Sigmoid colon (tissue), 4 donors: Measurements from ENCODE around the gene NFIB.
A peak's percentile ranks its signal among the peaks of the same experiment; 100 is the strongest.

ENCODE experiments used
- CTCF ChIP-seq, 4 experiments: fragments of 450-650 bp in 3 of 4; fragments of 200-600 bp in 1 of 4; IDR thresholded peaks; one replicate each; pipeline ENCODE4 v1.5.1; 2016 to 2019; ENCODE audit warnings: antibody characterized with exemption in 4 of 4, mild to moderate bottlenecking in 3 of 4, moderate library complexity in 2 of 4
- EP300 ChIP-seq, 4 donors: sonication (generic); formaldehyde crosslinking; IDR thresholded peaks; one replicate each; pipeline ENCODE4 v1.6.1; 2017; ENCODE audit warnings: antibody characterized with exemption in 4 of 4
- POLR2A ChIP-seq, 2 donors: fragments of 450-650 bp; IDR thresholded peaks; one replicate each; pipeline ENCODE4 v1.6.1; 2016; ENCODE audit warnings: antibody characterized with exemption in 2 of 2, mild to moderate bottlenecking in 2 of 2, moderate library complexity in 2 of 2
- POLR2AphosphoS5 ChIP-seq, 4 donors: sonication (generic); formaldehyde crosslinking; IDR thresholded peaks; one replicate each; pipeline ENCODE4 v1.6.1; 2017; ENCODE audit warnings: antibody characterized with exemption in 4 of 4

DNA sequence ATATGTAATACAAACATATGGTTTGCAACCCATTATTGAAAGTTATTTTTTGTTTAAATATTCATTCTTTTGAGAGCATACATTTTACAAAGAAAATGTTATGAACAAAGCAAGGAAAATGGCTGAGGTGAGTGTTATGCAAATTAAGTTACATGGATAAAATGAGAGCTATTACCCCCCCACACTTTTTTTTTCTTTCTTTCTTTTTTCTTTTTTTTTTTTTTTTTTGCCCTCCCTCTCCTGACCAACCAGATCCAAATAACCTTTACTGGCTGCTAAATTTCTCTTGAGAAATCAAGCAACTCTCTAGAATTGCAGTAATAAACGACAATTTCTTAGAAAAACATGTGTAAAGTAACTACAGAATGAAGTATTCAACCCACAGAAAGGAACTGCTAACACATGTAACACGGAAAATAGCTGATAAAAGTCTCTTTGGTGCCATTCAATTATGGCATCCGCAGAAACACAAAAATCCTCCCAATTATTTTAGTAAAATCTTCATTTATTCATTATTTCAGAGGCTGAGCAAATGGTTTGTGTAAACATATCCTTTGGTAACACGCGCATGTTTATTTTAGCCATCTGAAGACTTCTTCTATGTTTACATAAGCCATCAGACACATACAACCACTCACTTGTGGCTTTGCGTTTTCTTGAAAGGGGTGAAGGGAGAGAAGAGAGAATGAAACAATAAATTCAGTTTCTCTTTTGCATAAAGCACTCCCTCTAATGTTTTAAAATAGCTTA lies 216.1 kb downstream of the NFIB start:
- TF ChIP-seq POLR2A (IDR thresholded peaks at IDR 0.05) (no peak), CTCF (IDR thresholded peaks at IDR 0.05) (no peak), POLR2AphosphoS5 (IDR thresholded peaks at IDR 0.05) (peak in 1 of 4 donors; percentile 24), EP300 (IDR thresholded peaks at IDR 0.05) (no peak)
